Suppressor macrophage (primary cell): ENCODE data around the gene ENHO.

ENCODE experiments used
- DNase-seq, 4 experiments: peaks; one replicate each; pipeline ENCODE4 v3.0.0-alpha.2; 2020 to 2022
- total RNA-seq, 17 experiments: gene quantifications; one replicate each; lab custom pipeline; 2026; ENCODE audit warnings: mixed read lengths in 6 of 17, inconsistent platforms in 3 of 17; lab: John Stamatoyannopoulos, UW

Gene ENHO
- total RNA-seq, result 0 to 0.99 (median 0.05) reads per million in 17 experiments

GRCh38 chr9:34522971-34523797 lies at the start of gene ENHO:
TSS of gene ENHO (minus strand) at chr9:34522990. CDS start at chr9:34521695, 1,295 bp downstream.
- DNase-seq, result peak; percentile 90 to 96 (median 94)

GRCh38 chr9:34572092-34572491 lies 49.3 kb upstream of the ENHO start:
- DNase-seq, result peak; percentile 21 to 59 (median 50)

- no peak for DNase-seq
Measured at GRCh38 chr9:34571481-34571810, 48.7 kb upstream of the ENHO start.

GRCh38 chr9:34570809-34571480 lies 48.2 kb upstream of the ENHO start:
- DNase-seq, result no peak

GRCh38 chr9:34570376-34570775 lies 47.6 kb upstream of the ENHO start:
- no peak for DNase-seq

GRCh38 chr9:34568774-34569173 lies 46.0 kb upstream of the ENHO start:
- DNase-seq, result no peak

- no peak for DNase-seq
Measured at GRCh38 chr9:34568133-34568532, 45.3 kb upstream of the ENHO start.

- DNase-seq, result no peak
Measured at GRCh38 chr9:34566972-34567371, 44.2 kb upstream of the ENHO start.

GRCh38 chr9:34566322-34566721 lies 43.5 kb upstream of the ENHO start:
- DNase-seq, result no peak

- no peak for DNase-seq
Measured at GRCh38 chr9:34565856-34566255, 43.1 kb upstream of the ENHO start.

- no peak for DNase-seq
Measured at GRCh38 chr9:34564617-34565016, 41.8 kb upstream of the ENHO start.

- DNase-seq, result no peak
Measured at GRCh38 chr9:34563262-34563661, 40.5 kb upstream of the ENHO start.

- peak; percentile 17 to 44 (median 35) for DNase-seq
Measured at GRCh38 chr9:34562135-34562745, 39.5 kb upstream of the ENHO start.

GRCh38 chr9:34560599-34561214 lies 37.9 kb upstream of the ENHO start:
- DNase-seq, result no peak

GRCh38 chr9:34559624-34560455 lies 37.0 kb upstream of the ENHO start:
- peak; percentile 47 to 78 (median 72) for DNase-seq

GRCh38 chr9:34558919-34559623 lies 36.3 kb upstream of the ENHO start:
- no peak for DNase-seq

- DNase-seq, result no peak
Measured at GRCh38 chr9:34558364-34558763, 35.6 kb upstream of the ENHO start.

GRCh38 chr9:34557426-34558321 lies 34.9 kb upstream of the ENHO start:
- DNase-seq, result no peak

- no peak for DNase-seq
Measured at GRCh38 chr9:34556949-34557348, 34.2 kb upstream of the ENHO start.

- DNase-seq, result no peak
Measured at GRCh38 chr9:34555936-34556525, 33.2 kb upstream of the ENHO start.
